ENCODE measurements around the gene PKD2L1. TPM values are rescaled to one million over a fixed set of nuclear protein-coding genes. Genes with fewer than 3 reads are reported as not detected.

Gene PKD2L1
- total RNA-seq, 1 experiment from 2014 or later: not detected

DNA sequence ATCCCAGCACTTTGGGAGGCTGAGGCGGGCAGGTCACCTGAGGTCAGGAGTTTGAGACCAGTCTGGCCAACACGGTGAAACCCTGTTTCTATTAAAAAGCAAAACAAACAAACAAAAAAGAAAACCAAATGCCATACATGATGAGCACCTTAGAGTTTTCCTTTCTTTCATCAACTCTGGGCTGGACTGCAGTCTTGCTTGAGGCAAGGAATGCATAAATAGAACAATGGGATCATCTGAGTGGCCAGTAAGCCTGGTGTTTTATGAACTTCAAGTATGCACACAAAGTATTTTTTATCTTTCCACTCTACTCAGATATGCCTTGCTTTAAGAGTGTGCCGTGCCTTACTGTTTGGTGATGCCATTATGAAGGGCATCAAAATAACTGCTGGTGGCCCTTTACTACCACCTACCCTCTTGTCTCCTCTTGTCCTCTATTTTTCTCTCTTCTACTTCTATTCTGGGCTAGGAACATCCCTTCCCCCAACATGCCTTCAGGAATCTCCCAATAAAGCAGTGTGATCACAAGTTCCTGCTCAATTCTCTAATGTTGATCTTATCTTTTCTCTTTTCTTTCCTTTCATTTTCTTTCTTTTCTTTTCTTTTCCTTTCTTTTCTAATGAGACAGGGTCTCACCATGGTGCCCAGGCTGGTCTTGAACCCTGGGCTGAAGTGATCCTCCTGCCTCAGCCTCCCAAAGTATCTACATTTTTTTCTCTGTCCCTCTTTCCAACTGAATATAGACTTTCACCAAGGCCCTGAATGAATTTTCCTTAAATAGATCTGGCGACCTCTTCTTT lies 27.2 kb upstream of the PKD2L1 start:
- TF ChIP-seq, protein P1, sequence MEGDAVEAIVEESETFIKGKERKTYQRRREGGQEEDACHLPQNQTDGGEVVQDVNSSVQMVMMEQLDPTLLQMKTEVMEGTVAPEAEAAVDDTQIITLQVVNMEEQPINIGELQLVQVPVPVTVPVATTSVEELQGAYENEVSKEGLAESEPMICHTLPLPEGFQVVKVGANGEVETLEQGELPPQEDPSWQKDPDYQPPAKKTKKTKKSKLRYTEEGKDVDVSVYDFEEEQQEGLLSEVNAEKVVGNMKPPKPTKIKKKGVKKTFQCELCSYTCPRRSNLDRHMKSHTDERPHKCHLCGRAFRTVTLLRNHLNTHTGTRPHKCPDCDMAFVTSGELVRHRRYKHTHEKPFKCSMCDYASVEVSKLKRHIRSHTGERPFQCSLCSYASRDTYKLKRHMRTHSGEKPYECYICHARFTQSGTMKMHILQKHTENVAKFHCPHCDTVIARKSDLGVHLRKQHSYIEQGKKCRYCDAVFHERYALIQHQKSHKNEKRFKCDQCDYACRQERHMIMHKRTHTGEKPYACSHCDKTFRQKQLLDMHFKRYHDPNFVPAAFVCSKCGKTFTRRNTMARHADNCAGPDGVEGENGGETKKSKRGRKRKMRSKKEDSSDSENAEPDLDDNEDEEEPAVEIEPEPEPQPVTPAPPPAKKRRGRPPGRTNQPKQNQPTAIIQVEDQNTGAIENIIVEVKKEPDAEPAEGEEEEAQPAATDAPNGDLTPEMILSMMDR (IDR thresholded peaks at IDR 0.05): no peak
- no peak for TF ChIP-seq SIN3A (IDR thresholded peaks at IDR 0.05; ENCODE audit: borderline replicate concordance, insufficient read depth, low read depth, low read length)
- TF ChIP-seq, protein P2, sequence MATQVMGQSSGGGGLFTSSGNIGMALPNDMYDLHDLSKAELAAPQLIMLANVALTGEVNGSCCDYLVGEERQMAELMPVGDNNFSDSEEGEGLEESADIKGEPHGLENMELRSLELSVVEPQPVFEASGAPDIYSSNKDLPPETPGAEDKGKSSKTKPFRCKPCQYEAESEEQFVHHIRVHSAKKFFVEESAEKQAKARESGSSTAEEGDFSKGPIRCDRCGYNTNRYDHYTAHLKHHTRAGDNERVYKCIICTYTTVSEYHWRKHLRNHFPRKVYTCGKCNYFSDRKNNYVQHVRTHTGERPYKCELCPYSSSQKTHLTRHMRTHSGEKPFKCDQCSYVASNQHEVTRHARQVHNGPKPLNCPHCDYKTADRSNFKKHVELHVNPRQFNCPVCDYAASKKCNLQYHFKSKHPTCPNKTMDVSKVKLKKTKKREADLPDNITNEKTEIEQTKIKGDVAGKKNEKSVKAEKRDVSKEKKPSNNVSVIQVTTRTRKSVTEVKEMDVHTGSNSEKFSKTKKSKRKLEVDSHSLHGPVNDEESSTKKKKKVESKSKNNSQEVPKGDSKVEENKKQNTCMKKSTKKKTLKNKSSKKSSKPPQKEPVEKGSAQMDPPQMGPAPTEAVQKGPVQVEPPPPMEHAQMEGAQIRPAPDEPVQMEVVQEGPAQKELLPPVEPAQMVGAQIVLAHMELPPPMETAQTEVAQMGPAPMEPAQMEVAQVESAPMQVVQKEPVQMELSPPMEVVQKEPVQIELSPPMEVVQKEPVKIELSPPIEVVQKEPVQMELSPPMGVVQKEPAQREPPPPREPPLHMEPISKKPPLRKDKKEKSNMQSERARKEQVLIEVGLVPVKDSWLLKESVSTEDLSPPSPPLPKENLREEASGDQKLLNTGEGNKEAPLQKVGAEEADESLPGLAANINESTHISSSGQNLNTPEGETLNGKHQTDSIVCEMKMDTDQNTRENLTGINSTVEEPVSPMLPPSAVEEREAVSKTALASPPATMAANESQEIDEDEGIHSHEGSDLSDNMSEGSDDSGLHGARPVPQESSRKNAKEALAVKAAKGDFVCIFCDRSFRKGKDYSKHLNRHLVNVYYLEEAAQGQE (IDR thresholded peaks at IDR 0.05; ENCODE audit: insufficient read depth in 1 of 2, low read depth in 2 of 2, low read length in 1 of 2): no peak
- TF ChIP-seq TCF7L2 (IDR thresholded peaks at IDR 0.05; ENCODE audit: low read depth, low read length): no peak
- peak; percentile 59; the same call in 1 of the 2 replicates for TF ChIP-seq POLR2AphosphoS5 (IDR thresholded peaks at IDR 0.05; ENCODE audit: low read depth, low read length)
- H3K27ac ChIP-seq (ENCODE audit: low read length): peak overlapping the region; percentile 31
- no peak for DNase-seq (ENCODE audit: low read depth, low spot score)
- in situ Hi-C loops (cut with HindIII; ENCODE audit: low pct_unique_long_range_greater_than_20kb, low sequenced_read_pairs): no loop called here
- ChIA-PET CTCF (no interaction called here), POLR2A (no interaction called here)
- peaks cover 80% of the 10 kb centered on the region for H3K4me1 ChIP-seq (ENCODE audit: control insufficient read depth, insufficient read depth, low read length)
- no peaks in the 10 kb centered on the region for H3K27me3 ChIP-seq (ENCODE audit: control insufficient read depth, insufficient read depth, low read length)
- peaks cover 54% of the 10 kb centered on the region for H3K36me3 ChIP-seq (ENCODE audit: control insufficient read depth, insufficient read depth, low read length)
- peak; percentile 46 for ATAC-seq
- intact Hi-C loops (cut with micrococcal nuclease; ENCODE audit: unreplicated experiment): no loop called here
- H3K9me3 ChIP-seq (ENCODE audit: control insufficient read depth, insufficient read depth, low read depth, low read length): no peaks in the 10 kb centered on the region
- H3K4me3 ChIP-seq (ENCODE audit: low read depth in 2 of 2, low read length in 2 of 2): no peak overlapping the region
- no TSS peak for BruUV-seq (replicated peaks)

DNA sequence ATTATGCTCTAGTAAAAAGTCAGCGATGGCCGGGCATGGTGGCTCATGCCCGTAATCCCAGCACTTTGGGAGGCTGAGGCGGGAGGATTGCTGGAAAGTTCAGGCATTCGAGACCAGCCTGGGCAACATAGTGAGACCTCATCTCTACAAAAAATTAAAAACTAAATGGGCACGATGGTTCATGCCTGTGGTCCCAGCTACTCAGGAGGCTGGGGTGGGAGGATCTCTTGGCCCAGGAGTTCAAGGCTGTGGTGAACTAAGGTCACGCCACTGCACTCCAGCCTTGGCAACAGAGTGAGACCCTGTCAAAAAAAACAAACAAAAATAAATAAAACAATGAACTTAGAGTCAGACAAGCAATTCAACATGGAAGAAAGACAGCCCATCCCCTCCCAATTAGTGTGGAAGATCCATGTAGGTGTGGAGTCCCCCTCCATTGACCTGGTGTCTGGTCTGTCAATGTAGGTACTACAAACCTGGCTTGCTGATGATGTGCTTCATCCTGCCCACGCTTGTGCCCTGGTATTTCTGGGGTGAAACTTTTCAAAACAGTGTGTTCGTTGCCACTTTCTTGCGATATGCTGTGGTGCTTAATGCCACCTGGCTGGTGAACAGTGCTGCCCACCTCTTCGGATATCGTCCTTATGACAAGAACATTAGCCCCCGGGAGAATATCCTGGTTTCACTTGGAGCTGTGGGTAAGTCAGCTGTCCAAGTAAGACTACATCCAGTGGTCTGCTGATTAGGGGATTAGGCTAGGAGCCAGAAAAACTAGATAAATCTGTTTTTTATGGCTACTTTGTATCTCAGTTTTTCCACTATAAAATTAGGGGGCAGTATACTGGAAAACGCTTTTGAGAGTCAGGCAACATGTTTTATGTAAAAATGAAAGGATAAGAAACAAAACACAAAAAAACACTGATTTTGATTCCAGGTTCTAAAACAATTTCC lies 26.3 kb upstream of the PKD2L1 start:
- Histone ChIP-seq H3K27ac (ENCODE audit: low read length) (peak overlapping the region; percentile 31), H3K9me3 (ENCODE audit: control insufficient read depth, insufficient read depth, low read depth, low read length) (no peaks in the 10 kb centered on the region), H3K27me3 (ENCODE audit: control insufficient read depth, insufficient read depth, low read length) (no peaks in the 10 kb centered on the region), H3K36me3 (ENCODE audit: control insufficient read depth, insufficient read depth, low read length) (peaks cover 53% of the 10 kb centered on the region), H3K4me3 (ENCODE audit: low read depth in 2 of 2, low read length in 2 of 2) (no peak overlapping the region), H3K4me1 (ENCODE audit: control insufficient read depth, insufficient read depth, low read length) (peaks cover 75% of the 10 kb centered on the region)
- no TSS peak for BruUV-seq (replicated peaks)
- ChIA-PET CTCF (no interaction called here), POLR2A (no interaction called here)
- in situ Hi-C loops (cut with HindIII; ENCODE audit: low pct_unique_long_range_greater_than_20kb, low sequenced_read_pairs): no loop called here
- intact Hi-C loops (cut with micrococcal nuclease; ENCODE audit: unreplicated experiment): no loop called here
- ATAC-seq (no peak), DNase-seq (ENCODE audit: low read depth, low spot score) (no peak)
- TF ChIP-seq, protein P1 (IDR thresholded peaks at IDR 0.05): no peak
- TF ChIP-seq POLR2AphosphoS5 (IDR thresholded peaks at IDR 0.05; ENCODE audit: low read depth, low read length) (no peak; the same call in 1 of the 2 replicates), SIN3A (IDR thresholded peaks at IDR 0.05; ENCODE audit: borderline replicate concordance, insufficient read depth, low read depth, low read length) (no peak), TCF7L2 (IDR thresholded peaks at IDR 0.05; ENCODE audit: low read depth, low read length) (no peak)
- TF ChIP-seq, protein P2 (IDR thresholded peaks at IDR 0.05; ENCODE audit: insufficient read depth in 1 of 2, low read depth in 2 of 2, low read length in 1 of 2): no peak

All from Panc1 (cell line).